GM18517 (cell line): Measurements from ENCODE around the gene TTC28.
"Not testable (repeated sequence)": the region's sequence is repeated elsewhere in the genome, so short reads cannot be mapped to it uniquely, and the experiment has no call there.

Experiments
- ATAC-seq: cut with Tn5 transposase; IDR thresholded peaks from one replicate; pipeline ENCODE4 v1.9.1; 2021; ENCODE audit warnings: mild to moderate bottlenecking, moderate library complexity; ENCODE audit not compliant: unreplicated experiment

Gene TTC28

DNA sequence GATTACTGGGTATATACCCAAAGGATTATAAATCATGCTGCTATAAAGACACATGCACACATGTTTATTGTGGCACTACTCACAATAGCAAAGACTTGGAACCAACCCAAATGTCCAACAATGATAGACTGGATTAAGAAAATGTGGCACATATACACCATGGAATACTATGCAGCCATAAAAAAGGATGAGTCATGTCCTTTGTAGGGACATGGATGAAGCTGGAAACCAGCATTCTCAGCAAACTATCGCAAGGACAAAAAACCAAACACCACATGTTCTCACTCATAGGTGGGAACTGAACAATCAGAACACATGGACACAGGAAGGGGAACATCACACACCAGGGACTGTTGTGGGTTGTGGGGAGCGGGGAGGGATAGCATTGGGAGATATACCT is 510.3 kb downstream of the TTC28 start:
- ATAC-seq: not testable (repeated sequence)

DNA sequence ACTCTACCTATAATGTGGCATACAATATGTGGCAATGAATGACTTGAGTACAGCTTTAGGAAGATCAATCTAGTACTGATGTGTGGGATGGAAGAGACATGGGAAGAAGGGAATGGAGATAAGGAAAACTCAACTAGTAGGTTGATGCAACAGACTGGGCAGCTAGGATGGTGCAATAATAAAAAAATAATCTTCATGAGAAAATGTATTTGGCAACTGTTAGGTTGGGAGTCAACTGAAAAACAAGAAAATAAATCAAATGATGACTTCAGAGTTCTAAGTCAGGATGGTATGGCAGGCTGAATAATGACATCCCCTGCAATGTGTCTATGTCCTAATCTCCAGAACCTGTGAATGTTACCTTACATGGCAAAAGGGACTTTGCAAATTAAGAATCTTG is 523.8 kb downstream of the TTC28 start:
- ATAC-seq: no peak

DNA sequence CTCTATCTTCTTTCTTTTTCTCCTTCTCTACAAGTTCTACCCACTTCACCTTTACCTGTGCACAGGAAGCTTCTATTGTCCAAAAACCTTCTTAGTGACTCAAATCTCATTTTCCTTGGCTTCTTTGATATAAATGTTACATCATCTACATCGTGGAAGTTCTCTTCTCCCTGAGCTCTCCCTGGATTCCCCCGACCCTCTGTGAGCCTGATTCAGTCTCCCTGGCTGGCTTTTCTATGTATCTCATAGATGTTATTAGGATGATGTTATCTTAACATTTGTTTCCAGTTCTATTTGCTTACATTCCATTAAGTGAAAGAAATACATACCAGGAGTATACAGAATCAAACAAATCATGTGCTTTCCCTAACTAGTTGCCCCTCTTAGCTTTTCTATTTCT is 524.8 kb downstream of the TTC28 start:
- no peak for ATAC-seq

DNA sequence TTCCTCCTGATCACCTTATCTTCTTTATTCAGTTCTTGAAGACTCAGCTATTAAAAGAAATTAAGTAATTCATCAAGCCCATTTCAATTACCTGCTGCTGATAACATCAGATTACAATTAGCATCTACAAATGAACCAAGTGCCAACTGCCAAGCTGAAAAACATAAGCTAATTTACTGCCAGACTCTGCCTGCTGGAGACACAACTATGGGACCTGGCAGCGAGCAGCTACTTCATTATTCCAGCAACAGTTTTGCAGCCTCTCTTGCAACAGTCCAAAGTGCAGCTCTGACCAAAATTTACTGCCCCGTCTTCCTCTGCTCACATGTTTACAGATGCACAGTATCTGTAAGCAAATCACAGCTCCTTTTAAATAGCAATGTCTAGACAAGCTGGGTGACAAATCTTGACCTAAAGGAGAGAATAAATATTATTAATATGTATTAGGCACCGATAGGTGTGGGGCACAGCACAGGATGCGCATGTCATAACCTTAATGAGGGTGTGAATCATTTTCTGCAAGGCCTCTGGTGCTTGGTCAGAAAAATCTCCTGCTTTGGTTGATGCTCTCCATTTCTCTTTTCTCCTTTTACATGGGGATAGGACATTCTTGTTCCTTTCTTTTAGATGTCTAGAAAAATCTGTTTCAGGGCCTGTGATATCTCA is 528.4 kb downstream of the TTC28 start:
- no peak for ATAC-seq

DNA sequence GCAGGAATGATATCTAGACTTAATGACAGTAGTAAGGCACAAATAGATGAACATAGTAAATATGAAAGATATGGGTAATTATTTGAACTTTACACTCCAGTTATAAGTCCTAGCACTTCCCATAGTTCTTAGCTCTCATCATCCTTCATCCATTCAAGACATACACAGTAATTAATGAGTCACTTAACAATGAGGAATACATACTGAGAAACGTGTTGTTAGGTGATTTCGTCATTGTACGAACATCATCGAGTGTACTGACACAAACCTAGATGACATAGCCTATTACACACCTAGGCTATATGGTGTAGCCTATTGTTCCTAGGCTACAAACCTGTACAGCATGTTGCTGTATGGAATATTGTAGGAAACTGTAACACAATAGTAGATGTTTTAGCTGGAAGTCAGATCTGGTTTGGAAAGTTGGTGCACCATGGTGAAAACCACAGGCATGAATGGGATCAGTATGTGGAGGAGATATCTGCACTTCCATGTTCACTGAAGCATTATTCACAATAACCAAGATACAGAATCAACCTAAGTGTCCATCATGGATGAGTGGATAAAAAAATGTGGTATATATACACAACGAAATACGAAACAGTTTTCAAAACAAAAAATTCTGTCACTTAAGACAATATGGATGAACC is 530.7 kb downstream of the TTC28 start:
- no peak for ATAC-seq

DNA sequence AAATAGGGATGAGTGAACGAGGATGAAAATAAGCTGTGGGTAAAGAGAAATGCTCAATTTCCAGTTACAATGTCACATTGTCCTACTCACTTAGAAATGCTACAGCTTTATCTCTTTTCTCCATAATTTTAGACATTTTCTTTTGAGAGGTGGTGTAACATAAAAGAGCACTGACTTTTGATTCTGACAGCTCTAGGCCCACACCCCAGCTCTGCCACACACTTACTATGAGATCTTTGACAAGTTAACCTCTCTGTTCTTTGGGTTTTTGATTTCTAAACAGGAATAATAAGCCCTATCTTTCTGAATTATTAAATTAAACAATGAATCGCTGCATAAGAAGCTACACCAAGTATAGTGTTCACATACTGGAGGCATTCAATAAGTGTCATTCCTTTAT is 532.2 kb downstream of the TTC28 start:
- ATAC-seq: no peak

DNA sequence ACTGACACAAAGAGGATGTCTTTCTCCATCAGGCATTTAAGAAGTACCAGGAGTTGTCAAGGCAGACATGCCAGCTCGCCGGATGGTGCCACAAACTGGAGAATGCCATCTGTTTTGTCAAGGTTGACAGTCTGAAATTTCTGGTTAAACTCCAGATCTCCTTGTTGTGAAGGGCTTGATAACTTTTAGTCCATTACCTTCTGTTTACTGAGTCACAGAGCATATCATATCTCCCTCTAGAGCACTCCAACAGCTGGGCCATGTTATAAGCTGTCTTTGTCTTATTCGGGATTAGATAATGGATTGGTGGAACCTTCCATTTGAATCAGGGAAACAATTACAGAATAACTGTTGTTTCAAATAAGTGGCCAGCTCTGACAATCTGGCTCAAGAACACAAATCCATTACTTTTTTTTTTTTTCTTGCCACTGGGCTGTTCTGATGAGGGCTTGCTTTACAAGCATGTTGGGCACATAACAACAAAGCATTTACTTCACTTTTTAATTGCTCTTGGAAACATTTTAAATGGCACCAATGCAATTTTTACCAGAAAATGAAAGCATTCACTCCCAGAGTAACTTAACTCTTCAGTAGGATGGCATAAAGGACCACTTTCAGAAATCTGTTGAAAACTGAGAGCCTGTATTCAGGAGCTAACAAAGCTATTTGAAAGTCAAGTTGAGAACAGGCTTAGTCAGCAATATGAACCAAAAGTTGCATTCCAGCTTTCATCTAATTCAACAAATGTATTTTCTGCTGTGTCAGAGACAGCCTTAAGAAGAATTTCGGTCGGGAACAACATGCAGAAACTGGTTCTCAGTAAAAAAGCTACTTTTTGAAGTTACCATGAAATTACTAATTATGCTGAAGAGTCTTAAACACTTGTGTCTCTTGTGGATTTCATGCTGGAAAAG is 533.0 kb downstream of the TTC28 start:
- no peak for ATAC-seq

DNA sequence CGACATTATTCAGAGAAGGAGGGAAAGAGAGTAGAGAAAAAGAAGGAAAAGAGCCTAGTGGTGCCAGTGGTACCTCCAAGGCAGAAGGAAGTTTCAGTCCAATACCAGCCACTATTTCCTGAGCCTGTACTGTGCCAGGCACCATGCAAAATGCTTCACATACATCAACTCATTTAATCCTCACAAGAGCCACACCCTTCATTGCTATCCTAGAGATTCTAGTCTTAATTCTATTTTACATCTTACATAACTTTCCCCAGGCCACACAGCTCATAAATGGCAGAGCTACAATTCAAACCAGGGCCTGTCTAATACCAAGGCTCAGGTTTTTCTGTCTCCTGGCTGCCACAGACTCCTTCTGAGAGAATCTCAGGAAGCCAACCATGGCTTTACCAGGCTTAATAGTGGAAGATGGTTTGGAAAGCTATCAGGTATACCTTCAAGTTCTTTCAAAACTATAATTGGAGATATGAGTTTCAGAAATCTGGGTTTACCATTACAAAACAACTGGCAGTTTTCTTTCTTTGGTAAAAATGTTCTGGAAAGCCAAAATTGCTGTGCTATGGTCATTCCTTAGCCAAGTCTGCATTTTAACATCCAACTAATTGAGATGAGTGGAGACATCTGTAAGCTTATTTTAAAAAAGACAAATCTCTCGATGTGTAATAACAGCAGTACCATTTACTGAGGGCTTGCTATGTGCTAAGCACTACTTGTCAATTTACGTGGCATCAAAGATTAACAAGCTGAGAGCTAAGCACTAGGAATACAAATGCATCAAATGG is 535.5 kb downstream of the TTC28 start:
- ATAC-seq: no peak

DNA sequence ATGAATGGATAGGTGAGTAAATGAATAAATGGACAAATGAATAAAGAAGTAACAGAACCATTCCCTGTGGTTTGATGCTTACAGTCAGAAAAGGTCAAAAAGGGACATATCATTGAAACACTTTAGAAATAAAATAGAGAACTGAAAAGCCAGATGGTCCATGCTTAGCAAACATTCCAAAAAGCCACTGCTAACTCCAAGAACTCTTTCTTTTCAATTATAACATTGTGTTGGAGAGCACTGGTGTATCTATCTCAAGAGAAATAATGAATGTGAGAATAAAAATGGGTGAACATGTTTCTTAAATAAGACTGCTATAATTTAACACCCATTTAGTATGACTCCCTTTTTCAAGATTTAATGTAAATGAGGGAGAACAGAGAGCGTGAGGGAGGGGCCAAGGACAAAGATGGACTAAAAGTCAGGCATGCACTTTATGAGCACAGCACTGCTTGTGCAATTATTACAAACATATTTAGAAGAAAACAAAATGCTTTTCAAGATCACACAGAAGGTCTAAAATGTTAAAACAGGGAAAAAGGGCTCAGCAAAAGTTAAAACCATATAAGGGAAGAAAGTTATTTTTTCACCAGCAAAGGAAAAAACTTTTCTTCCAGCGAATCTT is 536.3 kb downstream of the TTC28 start:
- ATAC-seq: no peak

DNA sequence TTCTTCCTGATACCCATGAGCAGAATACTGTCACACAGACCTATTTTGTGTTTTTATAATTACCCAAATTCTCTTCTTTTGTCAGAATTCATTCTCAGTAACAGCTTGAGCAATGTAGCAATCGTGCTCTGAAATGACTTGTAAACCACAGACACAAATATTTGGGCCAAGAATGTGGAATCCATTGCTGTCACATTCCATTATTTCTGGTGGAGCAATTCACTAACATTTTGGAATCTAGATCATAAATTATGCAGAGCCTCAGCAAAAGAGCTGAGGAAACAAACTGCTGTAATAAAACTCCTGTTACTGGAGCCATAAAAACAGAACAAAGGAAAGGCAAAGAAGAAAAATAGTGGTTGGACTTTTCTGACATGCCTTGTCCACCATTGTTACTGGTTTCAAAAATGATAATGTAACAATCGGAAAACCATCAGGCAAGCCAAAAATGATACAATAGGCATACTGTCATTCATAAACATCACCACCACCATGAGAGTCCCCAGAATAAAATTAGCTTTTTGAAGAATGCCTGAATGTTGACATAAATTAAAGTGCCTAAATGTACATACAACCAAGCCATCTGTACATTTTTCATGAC is 537.2 kb downstream of the TTC28 start:
- ATAC-seq: no peak

DNA sequence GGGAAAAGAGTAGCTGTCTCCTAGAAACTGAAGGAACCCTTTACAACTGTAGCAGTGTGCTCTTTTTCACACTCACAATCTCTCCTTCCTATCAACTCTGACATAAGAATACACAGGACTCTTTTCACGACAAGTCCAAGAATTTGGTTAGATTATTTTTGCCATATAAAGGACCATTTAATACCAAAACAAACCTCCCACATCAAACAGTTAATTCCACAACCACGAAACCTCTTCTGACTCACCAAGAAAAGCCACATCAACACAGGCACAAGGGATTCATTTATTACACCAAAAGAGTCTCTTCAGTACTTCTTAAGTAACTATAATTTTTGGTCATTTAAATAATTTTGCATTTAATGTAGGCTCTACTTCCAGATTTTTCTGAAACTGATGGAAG is 538.0 kb downstream of the TTC28 start:
- ATAC-seq: no peak

DNA sequence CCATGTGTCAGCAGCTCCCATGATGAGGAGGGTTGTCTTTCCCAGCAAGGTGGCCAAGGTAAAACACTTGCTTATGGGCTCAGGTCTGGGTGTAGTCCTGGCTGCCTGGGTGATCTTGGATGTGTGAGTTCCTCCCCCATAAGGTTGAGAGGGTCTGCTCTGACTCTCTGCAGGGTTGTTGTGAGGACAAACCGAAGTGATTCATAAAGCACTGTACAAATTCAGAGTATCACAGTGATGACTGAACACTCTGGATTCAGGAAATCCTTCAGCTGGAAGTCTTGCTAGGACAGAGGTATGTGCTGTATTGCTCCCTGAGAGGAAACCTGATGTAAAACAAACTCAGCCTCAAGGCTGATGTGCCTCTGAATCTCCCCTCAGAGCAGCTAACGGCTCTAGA is 539.7 kb downstream of the TTC28 start:
- ATAC-seq: no peak

DNA sequence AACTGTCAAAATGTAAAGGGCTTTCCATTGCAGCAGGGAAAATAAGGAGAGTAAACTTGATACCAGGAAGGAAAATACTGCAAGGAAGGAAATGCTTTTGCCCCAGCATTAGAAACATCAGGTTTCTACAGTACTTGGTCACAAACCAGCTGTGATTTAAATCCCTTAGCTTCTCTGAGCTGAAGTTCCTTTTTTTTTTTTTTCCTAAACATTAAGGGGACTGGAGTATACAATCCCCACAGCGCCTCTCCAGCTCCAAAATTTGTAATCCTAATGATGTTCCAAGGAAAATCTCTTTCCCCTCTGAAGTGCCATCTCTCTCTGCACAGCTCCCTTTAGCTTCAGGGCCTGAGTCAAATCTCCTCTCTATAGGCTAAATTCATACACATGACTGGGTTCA is 540.1 kb downstream of the TTC28 start:
- no peak for ATAC-seq

DNA sequence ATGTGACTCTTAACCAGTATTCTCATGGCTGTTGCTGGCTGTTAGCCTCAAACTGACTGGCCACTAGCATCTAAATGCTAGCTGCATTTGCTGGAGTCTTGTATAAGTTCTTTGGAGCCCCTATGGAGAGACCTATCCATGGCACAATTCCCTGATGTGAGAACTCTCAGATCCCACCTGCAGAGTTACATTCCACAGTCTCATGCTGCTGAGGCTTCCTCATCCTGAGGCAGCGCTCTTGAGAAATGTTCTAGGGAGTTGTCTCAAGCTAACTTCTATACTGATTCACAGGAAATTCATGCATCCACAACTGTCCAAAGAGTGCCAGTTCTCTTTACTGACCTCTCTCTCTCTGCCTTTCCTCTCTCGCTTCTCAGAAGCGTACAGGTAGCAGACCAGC is 542.6 kb downstream of the TTC28 start:
- ATAC-seq: no peak

DNA sequence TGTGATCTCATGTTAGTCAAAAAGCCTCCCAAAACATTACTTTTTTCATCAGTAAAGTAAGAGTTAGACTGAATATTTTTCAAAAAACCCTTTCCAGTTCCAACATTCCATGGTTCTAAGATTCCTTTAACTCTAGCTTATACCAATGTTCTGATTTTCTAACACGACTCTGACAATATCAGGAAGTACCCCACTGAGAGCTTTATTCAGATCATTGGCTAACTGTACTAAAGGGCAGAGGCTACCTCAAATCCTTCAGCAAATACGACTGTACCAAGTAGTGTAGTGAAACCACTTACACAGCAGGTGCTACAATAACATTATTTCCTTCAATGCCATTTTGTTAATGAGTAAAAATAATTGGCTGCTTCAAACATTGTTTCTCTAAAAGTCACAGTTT is 547.2 kb downstream of the TTC28 start:
- no peak for ATAC-seq

DNA sequence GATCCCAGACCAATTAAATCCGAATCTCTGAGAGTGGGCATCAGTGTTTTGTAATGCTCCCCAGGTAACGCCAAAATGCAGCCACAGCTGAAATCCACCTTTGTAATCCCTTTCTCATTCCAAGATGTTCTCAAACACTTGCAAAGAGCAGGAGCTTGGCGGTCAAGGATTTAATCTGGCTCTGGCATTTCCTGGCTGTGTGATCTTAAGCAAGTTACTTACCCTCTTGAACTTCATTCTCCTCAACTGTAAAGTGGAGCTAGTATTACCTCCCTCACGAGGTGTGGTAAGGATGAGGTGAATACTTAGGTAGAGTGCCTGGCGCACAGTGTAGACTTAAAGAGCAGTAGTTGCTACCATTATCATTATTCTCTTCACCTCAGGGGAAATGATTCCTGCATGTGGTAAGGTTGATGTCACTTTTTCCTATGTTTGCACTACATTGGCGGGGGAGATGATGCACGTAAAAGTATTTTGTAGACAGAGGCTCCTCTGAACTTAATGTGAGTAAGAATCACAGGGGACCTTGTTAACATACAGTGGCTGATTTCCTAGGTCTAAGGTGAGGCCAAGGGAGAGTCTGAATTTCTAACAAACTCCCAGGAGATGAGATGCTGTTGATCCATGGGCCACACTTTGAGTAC is 550.2 kb downstream of the TTC28 start:
- no peak for ATAC-seq

DNA sequence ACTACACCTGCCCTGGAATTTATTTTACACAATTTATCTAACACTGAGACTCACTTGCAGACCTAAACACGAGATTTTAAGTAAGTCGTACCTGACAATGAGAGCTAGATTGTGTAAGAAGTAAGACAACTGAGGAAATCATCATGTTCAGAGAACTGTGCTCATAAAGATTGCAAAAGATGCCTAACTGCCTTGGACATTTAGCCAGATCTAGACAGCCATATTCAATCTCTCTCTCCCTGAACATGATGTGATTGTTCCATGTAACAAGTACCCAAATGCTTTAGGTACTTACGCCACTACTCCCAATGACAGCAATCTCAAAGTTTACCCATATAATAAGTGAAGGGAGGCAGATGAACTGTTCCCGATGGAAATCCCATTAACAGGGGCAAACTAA is 550.8 kb downstream of the TTC28 start:
- ATAC-seq: no peak

DNA sequence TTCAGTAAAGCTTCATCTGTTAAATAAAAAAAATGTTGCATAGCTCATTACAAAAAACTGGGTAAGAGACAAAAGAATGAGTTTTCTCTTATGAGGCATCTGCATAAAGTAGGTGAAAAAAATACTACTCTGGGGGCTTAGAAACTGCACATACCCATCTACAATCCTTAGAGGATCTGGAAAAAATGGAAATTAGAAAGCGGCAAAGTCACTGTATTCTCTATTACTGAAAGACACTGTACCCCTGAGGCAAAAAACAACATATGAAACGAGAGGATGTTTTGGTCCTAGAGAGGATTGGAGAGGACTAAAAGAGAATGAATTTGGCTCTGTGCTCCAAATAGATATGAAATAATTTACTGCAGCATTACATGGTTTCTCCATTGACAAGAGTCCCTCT is 553.8 kb downstream of the TTC28 start:
- ATAC-seq: no peak

DNA sequence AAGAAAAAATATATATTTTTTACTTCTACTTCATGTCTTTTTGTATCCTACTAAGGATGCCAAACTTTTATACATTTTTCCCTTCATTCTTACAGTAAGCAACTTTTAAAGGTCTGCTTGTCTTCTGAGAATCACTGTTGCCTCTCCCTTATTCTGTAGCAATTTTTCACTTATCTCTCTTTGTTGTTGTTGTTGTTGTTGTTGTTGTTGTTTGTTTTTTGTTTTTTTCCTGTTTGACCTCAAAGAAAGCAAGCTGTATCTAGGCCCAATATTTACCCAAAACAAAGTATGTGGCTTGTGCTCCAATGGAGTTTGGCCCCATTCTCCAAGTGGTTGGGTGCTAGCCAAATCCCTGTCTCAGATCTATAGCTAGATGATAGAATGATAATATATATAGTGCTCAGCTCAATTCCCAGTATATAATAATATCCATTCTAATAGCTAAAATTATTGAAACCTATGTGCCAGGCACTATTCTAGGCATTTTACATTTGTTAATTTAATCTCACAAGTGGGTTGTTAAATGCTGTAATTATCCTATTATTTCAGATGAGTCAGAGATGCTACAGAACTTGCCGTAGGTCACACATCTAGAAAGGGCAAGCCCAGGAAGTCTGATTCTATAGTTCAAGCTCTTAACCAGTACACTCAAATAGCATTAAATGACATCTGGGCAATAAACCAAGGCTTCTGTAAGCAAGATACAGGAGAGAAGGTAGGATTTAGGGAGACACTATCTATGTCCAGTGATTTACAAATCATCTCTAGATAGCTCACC is 555.5 kb downstream of the TTC28 start:
- no peak for ATAC-seq
